ENCODE results near the gene DCP2.

DCP2 gene

DNA sequence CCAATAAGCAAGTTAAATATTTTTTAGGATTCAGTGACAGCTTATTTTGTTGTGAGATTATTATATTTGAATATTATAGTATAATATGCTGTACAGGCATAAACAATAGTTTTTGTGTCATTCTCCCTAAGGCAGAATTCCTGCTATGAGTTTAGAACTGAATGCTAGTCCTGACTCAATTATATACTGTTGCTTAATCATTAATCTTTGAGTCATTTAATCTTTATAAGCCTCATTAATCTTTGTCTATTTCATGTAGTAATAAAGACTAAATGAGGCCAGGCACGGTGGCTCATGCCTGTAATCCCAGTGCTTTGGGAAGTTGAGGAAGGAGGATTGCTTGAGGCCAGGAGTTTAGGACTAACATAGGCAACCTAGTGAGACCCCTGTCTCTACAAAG is 3.6 kb upstream of the DCP2 start:
- TF ChIP-seq POLR2AphosphoS5 (IDR thresholded peaks at IDR 0.05; ENCODE audit: low read depth, low read length) (no peak), FOXP2 (optimal IDR thresholded peaks at IDR 0.05; ENCODE audit: borderline replicate concordance, extremely low read depth, extremely low read length, insufficient read depth) (no peak), SIN3A (IDR thresholded peaks at IDR 0.05; ENCODE audit: borderline replicate concordance, insufficient read depth, low read length) (no peak), TAF1 (IDR thresholded peaks at IDR 0.05; ENCODE audit: borderline replicate concordance, insufficient read depth, low read length) (no peak)
- TF ChIP-seq, protein P1, sequence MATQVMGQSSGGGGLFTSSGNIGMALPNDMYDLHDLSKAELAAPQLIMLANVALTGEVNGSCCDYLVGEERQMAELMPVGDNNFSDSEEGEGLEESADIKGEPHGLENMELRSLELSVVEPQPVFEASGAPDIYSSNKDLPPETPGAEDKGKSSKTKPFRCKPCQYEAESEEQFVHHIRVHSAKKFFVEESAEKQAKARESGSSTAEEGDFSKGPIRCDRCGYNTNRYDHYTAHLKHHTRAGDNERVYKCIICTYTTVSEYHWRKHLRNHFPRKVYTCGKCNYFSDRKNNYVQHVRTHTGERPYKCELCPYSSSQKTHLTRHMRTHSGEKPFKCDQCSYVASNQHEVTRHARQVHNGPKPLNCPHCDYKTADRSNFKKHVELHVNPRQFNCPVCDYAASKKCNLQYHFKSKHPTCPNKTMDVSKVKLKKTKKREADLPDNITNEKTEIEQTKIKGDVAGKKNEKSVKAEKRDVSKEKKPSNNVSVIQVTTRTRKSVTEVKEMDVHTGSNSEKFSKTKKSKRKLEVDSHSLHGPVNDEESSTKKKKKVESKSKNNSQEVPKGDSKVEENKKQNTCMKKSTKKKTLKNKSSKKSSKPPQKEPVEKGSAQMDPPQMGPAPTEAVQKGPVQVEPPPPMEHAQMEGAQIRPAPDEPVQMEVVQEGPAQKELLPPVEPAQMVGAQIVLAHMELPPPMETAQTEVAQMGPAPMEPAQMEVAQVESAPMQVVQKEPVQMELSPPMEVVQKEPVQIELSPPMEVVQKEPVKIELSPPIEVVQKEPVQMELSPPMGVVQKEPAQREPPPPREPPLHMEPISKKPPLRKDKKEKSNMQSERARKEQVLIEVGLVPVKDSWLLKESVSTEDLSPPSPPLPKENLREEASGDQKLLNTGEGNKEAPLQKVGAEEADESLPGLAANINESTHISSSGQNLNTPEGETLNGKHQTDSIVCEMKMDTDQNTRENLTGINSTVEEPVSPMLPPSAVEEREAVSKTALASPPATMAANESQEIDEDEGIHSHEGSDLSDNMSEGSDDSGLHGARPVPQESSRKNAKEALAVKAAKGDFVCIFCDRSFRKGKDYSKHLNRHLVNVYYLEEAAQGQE (IDR thresholded peaks at IDR 0.05; ENCODE audit: insufficient read depth in 1 of 2, low read depth in 2 of 2, low read length in 2 of 2) = no peak

DNA sequence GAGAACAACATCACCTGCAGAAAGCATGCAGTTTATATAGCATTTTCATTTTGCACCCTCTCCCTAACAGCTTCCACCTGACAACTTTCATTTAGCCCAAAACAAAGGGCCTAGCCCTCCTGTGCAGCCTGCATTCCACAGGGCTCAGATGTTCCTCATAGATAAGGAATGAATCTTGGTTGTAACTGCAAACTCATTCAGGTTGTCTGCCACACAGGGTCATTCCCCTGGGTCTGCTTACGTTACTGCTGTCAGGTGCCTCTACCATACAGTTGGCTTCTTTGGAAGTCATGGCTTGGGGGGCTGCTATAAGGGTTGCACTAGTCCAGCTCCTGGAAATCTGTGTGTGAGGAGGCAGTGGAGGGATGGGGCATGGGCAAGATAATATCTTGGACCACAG is 2.7 kb upstream of the DCP2 start:
- TF ChIP-seq, protein P1 (IDR thresholded peaks at IDR 0.05; ENCODE audit: insufficient read depth in 1 of 2, low read depth in 2 of 2, low read length in 2 of 2) = no peak
- TF ChIP-seq SIN3A (IDR thresholded peaks at IDR 0.05; ENCODE audit: borderline replicate concordance, insufficient read depth, low read length) (no peak), TAF1 (IDR thresholded peaks at IDR 0.05; ENCODE audit: borderline replicate concordance, insufficient read depth, low read length) (no peak), FOXP2 (optimal IDR thresholded peaks at IDR 0.05; ENCODE audit: borderline replicate concordance, extremely low read depth, extremely low read length, insufficient read depth) (no peak), POLR2AphosphoS5 (IDR thresholded peaks at IDR 0.05; ENCODE audit: low read depth, low read length) (no peak)

DNA sequence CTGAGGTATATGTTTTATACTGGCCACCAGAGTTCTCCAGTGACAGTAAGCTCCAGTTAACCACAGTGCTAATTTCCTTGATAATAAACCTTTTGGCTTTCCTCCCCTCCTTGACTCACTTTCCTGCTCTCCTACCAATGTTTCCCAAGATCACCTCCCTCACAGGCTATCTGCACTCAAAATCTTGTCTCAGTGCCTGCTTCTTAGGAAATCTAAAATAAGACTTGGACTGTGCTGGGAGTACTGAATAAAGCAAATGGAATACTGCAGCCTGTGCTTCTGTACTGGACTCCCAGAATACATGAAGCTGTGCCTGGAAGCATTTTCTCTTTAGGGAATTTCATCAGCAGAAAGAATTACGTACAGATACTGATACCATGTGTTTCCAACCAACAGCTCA is 1.7 kb upstream of the DCP2 start:
- TF ChIP-seq POLR2AphosphoS5 (IDR thresholded peaks at IDR 0.05; ENCODE audit: low read depth, low read length) = no peak
- TF ChIP-seq, protein P1 (IDR thresholded peaks at IDR 0.05; ENCODE audit: insufficient read depth in 1 of 2, low read depth in 2 of 2, low read length in 2 of 2) = no peak
- no peak for TF ChIP-seq TAF1 (IDR thresholded peaks at IDR 0.05; ENCODE audit: borderline replicate concordance, insufficient read depth, low read length)
- no peak for TF ChIP-seq SIN3A (IDR thresholded peaks at IDR 0.05; ENCODE audit: borderline replicate concordance, insufficient read depth, low read length)
- TF ChIP-seq FOXP2 (optimal IDR thresholded peaks at IDR 0.05; ENCODE audit: borderline replicate concordance, extremely low read depth, extremely low read length, insufficient read depth) = no peak

DNA sequence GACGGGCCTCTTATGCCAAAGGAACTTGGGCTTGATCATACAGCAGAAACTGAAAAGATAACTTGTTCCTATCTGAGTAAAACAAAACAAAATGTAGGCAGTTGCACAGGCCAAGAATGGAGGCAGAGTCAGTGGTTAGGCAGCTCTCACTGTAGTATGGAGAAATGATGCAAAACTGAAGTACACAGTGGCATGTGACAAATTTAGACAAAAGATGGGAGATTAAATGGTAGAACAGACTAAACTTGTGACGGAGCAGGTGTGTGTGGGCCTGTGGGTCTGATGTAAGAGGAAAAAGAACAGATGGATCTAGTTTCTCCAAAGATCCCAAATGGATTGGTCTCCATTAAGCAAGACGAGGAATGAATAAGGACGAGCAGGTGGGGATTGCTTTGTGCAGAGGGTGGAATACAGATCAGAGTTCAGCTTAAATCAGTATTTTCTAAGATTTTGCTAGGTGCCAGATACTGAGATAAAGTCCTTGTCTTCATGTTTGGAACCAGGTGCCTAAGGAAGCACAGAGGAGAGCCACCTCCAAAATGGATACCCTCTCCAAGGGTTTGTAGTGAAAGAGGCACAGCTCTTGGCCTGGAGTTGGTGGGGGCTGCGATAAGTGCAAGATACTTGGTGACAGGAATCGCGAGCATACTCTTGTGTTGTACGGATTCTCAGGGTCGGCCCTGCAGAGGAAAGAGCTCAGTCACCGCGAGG is 722 bp upstream of the DCP2 start:
- TF ChIP-seq SIN3A (IDR thresholded peaks at IDR 0.05; ENCODE audit: borderline replicate concordance, insufficient read depth, low read length) (no peak), POLR2AphosphoS5 (IDR thresholded peaks at IDR 0.05; ENCODE audit: low read depth, low read length) (no peak)
- TF ChIP-seq, protein P1 (IDR thresholded peaks at IDR 0.05; ENCODE audit: insufficient read depth in 1 of 2, low read depth in 2 of 2, low read length in 2 of 2) = no peak

DNA sequence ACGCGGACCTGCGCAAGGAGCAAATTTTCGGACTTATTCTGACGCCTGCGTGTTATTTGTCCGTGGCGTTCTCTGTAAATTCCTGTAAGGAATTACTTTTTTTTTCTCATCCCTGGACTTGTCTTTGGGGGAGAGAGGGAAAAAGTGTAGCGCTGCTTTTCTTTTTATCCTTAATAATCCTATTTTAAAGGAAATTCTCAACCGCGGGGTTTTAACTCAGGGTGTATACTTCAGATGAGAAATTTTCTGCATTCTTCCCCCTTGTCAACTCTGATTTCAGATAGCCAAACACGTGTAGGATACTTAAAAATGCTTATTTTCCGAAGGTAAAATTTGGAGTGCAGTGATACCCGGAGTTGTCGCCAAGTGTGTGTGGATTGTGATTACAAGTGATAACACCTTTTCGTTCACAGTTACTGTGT is 853 bp downstream of the DCP2 start:
- TF ChIP-seq POLR2AphosphoS5 (IDR thresholded peaks at IDR 0.05; ENCODE audit: low read depth, low read length) = no peak
- no peak for TF ChIP-seq SIN3A (IDR thresholded peaks at IDR 0.05; ENCODE audit: borderline replicate concordance, insufficient read depth, low read length)
- TF ChIP-seq, protein P1 (IDR thresholded peaks at IDR 0.05; ENCODE audit: insufficient read depth in 1 of 2, low read depth in 2 of 2, low read length in 2 of 2) = no peak
- no peak for TF ChIP-seq TAF1 (IDR thresholded peaks at IDR 0.05; ENCODE audit: borderline replicate concordance, insufficient read depth, low read length)
- TF ChIP-seq FOXP2 (optimal IDR thresholded peaks at IDR 0.05; ENCODE audit: borderline replicate concordance, extremely low read depth, extremely low read length, insufficient read depth) = no peak

Data from PFSK-1 (cell line).